GM18517 (cell line): ENCODE data around the gene RIPOR2.

Source experiments
- ATAC-seq: cut with Tn5 transposase; IDR thresholded peaks from one replicate; pipeline ENCODE4 v1.9.1; 2021; ENCODE audit warnings: mild to moderate bottlenecking, moderate library complexity; ENCODE audit not compliant: unreplicated experiment

Gene RIPOR2

DNA sequence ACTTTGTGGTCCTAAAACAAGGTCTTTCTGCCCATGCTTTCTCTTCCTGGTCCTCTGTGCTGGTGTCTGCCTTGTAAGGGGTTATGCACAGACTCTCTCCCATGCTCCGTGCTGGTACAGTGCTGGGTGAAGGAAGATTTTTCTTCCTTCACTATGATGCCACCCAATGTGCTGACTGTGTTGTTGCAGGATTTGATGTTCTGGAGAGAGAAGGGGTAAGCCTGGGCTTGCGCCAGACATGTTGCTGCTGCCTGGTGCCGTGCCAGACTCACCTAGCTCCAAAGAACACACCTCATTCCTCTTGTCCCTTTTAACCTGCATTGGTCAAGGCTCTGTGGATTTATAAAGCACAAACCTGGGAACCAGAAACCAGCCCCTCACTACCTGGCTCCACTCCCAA lies 108.6 kb downstream of the RIPOR2 start:
- ATAC-seq = no peak

DNA sequence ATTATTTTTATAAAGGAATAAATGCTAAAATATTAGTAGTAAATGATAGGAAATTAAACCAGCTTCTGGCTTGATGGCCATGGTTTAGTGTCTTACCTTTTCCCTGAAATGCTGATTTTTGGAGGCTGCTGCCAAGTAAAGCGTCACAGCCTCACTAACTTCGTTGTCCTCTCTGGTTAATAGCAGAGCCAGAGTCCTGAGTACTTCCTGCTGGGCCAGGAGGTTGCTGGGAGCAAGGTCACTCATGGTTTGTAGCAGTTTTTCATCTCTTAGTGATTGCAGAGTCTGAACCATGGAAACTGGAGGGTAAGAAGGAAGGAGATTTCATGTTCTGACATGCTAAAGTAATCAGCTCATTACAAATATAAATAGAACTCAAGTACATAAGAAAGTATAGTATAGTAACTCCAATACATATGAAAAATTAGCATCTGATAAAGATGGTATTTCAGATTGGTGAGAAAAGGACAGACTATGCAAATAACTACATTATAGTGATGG lies 110.6 kb downstream of the RIPOR2 start:
- no peak for ATAC-seq

DNA sequence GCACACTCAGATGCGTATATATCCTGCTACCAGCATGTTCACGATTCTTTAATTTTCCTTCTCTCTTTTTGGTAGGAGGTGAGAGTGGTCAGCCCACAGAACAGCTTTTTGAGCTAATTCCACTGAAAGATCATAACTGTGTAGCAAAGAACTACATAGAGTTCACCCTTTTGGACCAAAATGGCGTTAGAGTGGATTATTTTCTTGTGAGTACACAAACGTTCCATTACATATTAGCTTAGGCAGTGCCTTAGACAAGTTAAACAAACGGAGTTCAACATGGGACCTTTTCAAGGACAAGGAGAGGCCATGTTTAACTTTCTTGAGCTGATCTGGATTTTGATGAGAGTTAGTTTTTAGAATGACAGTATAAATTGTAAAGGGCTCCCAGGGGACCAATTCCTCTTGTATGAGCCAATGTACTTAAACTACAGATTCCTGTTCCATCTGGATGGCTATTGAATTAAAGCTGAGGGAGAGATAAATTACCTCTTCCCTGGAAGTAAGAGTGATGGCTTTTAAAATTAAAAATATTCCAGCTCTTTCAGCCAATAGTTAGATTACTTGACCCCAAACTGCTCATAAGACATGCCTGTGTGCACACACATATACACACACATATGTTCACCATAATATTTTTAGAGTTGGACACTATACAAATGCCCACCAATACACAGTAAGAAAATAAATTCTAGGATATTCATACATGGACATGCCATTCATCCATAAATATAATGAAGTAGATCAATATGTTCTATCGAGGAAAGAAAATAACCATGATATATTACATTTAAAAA lies 111.4 kb downstream of the RIPOR2 start:
- ATAC-seq = no peak

DNA sequence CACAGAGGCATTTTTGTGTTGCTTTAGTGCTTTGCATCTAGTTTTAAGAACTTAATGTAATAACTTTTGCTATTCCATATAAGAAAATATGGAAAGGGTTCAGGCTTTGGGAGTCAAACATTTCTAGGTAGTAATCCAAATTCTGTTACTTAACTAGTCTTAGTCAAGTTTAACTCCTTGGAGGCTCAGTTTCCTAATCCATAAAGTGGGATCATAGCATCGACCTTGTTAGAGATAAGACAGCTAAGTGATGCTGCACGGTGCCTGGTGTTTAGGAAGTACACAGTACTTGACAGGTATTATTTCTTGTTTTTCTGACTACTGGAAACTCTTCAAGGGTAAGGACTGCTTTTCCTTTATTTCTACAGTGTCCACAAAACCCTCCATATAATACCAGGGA lies 112.6 kb downstream of the RIPOR2 start:
- ATAC-seq = no peak

DNA sequence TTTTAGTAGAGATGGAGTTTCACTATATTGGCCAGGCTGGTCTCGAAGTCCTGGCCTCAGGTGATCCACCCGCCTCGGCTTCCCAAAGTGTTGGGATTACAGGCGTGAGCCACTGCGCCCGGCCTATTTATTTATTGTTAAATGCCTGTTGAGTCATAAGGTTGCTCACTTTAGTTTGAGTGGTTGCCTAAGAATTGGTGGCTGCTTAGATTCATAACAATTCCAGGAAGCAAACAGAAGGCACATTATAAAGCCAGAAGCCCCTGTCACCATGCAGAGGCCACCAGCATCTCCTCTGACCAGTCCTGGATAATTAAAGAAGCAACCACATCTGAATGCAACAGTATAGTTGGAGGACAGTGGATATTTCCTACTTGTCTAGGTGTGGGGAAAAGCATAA lies 113.1 kb downstream of the RIPOR2 start:
- ATAC-seq = no peak

DNA sequence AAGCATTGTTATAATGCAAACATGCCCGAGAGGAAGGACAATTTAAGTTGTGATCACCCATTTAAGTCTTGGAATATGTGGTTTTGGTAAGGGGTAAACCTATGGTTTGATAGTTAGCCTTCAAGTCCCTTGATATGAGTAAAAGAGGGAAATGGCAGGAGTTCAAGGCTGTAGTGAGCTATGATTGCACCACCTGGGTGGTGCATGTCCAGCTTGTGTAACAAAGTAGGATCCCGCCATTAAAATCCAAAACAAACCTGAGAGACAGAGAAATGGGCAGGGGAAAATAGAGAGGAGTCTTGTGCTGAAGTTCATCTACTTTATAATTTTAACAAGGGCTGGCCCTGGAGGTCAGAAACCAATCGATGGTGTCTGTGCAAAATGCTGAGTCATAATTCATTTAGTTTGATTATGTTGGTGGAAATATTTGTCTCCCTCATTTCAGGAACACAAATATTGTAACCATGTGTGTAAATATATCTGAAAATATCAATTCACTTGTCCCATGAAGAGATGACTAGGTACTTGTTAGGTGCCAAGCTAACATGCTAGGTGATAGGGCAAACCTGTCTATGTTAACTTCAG lies 113.8 kb downstream of the RIPOR2 start:
- no peak for ATAC-seq

DNA sequence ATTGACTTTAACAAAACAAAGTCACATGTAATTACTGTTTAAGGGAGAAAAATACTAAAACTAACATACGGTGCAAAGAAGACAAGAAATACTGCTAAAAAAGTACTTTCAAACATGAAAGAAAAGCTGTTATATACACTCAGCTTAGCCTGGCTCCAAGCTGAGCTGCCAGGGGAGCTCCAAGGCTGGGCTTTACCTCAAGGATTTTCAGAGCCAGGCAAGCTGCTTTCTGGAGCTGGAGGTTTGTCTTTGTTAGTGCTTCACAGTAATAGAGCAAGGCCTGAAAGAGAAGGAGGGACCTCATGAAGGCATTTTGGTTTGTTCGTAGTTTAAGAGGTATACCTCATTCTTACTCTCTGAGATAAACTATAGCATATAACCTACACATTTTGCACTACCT lies 117.4 kb downstream of the RIPOR2 start:
- no peak for ATAC-seq

DNA sequence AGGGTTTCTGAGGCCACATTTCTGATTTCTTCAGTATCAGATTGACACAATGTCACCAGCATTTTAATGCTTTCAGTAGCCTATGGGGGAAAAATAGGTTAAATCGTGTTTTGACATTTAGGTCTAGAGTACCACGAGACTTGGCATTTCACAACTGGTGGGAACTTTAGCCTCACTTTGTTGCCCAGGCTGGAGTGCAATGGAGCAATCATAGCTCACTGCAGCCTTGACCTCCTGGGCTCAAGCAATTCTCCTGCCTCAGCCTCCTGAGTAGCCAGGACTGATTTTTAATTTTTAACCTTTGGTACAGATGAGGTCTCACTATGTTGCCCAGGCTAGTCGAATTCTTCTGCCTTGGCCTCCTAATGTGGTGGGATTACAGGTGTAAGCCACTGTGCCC lies 126.0 kb downstream of the RIPOR2 start:
- ATAC-seq = no peak

DNA sequence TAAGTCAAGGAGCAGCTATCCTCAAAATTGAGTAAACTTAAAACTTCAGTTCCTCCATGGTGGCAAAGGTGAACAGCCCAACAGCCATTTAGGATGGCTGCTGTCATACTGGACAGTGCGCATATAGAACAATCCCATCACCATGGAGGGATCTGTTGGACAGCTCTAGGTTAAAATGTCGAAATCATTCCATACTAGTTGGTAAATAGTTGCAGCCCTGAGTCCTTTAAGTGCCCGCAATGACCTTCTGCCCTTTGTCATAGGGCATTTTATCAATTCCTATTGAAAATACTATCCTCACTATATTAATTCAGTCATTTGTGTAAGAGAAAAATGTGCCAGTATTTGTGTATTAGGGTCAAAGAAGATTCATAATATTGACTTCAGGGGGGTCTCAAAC lies 128.2 kb downstream of the RIPOR2 start:
- ATAC-seq = no peak

DNA sequence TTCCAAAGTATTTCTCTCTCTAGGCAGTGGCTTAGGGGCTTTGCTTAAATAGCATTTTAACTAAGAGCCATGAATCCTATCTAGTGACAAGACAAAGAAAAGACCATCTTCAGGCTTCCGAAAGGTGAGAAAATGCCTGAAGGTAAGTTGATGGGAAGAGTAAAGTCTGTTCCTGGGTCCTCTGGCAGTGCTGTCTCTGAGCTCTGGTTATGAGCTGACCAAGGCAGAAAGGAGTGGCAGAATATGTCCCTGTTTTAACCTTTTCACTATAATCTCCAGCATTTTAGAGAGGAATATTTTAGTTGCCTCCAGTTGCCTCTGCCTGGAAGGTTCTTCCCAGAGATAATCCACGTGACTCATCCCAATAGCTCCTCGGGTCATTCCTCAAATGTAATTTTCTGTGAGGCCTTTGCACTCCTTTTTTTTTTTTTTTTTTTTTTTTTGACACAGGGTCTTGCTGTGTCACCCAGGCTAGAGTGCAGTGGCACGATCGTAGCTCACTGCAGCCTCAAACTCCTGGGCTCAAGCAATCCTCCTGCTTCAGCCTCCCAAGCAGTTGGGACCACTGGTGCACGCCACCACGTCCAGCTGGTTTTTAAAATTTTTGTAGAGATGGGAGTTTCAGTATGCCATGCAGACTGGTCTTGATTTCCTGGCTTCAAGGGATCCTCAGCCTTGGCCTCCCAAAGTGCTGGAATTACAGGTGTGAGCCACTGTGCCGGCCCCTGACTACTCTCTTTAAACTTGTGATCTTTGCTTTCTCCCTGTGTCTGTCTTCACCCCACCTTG lies 133.3 kb downstream of the RIPOR2 start:
- no peak for ATAC-seq

DNA sequence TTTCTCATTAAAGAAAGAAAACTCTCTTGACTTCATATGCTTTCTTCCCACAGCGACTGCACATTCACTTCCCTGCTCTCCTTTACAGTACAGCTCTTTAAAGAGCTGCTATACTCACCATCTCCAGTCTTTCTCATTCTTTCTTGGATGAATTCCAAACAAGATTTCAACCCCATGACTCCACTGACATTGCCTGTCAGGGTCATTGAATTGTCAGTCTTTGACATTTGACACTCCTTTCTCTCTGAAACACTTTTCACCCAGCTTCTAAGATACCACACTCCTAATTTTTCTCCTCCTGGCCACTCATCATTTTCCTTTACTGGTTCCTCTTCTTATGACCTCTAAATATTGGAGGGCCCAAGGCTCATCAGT lies 136.2 kb downstream of the RIPOR2 start:
- no peak for ATAC-seq

DNA sequence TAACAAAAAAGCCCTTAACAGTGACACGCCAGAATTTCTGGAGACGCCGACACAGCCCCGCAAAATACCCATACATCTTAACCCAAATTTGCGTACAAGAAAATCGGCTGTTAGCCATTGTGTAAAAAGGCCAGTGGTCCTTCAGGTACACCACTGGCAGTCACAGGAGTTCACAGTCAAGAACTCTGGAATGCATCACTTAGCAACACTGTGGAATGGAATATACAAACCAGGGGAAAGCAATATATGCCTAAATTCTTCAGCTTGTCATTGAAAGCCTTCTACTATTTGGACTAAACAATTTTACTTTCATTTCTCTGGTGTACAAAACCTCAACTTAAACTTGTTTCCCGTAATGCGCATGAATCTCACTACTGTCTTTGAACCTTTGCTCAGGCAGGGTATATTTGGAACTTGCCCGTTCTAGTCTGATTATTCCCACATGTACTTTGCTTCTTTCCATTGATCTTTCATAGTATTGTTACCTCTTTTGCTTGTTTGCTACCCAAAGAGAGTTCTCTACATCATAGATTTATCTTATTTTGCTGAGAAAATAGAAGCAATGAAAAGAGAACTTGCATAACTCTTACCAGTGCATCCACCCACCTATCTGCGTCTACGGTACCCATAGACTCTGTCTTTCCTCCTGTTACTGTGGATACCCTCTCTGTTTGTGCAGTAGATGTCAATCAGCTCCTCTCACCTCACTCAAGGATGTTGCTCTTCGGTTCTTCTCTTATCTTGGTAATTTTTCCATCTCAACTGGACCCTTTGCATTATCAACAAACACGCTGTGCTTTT lies 136.8 kb downstream of the RIPOR2 start, which contains the start of gene ARMH2:
Gene ARMH2 (minus strand): TSS at position 178 of the 801 bp plus-strand sequence. CDS start 60 bp downstream, at position 118.
- no peak for ATAC-seq

DNA sequence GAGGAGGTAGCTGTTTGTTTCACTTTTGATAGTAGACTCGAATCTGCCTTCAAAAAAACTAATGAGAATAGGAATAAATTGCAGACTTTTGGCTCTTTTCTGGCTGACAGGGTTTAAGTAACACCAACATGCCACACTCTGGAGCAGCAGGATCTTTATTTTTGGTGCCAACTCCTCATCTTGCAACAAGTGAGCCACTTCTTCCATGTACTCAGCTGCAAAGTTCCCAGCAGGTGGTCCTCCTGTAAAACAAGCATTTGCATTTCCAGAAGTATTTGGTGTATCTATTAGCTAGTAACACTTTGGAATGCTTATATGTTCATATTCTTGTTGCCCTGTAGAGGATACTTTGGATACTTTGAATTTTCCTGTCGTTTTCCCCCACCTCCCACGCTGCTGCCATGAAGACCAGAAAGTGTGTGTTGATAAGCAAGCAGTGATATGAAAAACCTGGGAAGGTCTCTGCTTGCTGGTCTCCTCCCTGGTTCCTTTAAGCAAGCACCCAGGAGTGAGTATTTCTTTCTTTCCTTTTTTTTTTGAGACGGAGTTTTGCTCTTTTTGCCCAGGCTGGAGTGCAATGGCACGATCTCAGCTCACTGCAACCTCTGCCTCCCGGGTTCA lies 138.1 kb downstream of the RIPOR2 start:
- ATAC-seq = no peak

DNA sequence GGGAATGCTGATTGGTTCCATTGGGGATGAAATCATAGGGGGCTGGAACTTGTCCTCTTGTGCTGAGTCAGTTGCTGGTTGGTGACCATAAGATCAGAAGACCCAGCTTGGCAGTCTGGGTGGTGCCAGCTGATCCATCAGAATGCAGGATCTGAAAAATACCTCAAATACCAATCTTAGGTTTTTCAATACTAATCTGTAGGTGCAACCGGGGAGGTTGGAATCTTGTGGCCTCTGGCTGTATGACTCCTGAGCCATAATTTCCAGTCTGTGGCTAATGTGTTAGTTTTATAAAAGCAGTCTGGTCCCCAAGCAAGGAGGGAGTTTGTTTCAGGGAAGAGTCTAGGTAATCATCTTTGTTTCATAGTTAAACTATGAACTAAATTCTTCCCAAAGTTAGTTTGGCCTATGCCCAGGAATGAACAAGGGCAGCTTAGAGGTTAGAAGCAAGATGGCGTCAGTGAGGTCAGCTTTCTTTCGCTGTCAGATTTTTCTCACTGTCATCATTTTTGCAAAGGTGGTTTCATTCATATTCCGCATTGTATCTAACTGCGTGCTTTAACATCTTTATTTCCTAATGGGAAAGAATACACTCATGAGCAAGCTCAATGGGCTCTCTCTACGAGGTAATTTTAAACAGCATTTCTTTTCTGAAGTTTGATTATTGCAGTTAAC lies 139.0 kb downstream of the RIPOR2 start:
- no peak for ATAC-seq

DNA sequence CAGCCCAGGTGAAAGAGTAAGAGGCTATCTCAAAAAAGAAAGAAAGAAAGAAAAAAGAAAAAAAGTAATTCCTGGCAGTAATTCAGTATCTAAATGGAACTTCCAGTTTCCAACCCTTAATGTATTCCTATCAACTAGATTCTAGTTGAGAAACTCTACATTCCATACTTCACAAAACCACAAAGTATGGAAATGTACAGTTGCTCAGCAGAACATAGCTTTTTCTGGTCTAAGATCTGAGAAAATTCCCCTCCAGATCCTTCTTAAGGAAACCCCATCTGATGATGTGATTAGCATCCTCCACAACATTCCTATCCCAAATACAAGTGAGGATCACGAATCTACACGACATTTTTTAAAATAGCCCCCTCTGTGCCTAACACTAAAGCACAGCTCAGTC lies 140.7 kb downstream of the RIPOR2 start:
- ATAC-seq = no peak

DNA sequence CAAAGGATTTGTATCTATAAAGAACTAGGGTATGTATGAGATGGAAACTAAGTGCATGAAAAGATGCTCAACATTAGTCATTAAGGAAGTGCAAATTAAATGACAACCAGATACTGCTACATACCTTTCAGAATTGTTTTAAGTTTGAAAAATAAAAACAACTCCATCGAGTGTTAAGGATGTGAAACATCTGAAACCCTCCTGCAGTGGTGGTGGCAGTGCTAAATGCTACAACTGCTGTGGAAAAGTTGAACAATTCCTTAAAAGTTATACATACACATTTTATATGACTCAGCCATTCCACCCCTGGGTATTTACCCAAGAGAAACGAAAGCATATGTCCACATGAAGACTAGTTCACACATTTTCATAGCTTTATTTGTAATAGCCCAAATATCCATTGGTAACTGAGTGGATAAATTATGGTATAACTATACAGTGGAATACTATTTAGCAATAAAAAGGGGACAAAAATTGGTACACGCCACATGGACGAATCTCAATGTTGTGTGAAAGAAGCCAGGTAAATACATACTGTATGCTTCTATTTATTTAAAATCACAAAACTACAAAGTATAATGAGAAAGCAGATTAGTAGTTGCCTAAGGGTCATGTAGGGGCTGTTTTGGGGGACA lies 147.6 kb downstream of the RIPOR2 start:
- no peak for ATAC-seq

DNA sequence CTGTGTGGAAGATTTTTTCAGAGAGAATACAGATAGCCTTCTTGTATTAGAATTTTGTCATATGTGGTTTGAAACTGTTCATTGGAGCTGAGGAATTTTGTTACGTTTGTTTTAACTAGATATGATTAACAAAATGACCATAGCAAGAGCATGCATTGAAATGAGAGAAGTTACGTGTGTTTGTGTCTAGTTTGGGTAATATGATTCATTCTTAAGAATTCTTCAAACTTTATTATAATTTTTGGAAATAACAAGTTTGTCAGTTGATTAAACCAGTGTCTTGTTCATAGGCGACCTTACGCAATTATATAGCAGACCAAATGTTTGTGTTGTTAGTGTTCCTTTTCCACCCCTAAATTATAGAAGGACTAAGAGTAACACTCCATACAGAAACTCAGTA lies 155.6 kb downstream of the RIPOR2 start:
- no peak for ATAC-seq

DNA sequence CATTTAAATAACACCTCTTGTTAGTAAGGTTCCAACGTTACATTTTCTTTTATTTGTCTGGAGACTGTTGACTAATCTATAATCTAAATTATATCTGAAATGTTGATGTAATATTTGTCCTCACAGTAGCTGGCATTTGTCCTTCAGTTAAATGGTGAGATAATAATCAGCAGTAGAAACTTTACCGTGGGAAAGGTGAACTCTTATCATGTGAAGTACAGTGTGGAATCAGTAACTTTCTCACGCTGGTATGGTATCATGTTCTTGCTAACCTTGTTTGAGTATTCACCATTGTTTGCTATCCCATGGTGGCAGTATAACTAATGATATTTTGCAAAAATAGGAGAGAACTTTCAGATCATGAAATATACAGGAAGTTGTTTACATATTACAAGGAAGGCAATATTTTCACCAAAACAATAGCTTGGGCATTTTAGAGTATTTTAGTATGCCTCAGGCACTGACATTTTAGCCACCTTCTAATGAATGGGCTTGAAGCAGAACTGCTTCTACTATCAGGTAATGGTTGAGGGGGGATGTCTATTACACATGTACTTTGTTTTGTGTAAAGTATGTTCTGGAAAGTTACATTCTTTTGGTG lies 156.2 kb downstream of the RIPOR2 start:
- ATAC-seq = no peak

DNA sequence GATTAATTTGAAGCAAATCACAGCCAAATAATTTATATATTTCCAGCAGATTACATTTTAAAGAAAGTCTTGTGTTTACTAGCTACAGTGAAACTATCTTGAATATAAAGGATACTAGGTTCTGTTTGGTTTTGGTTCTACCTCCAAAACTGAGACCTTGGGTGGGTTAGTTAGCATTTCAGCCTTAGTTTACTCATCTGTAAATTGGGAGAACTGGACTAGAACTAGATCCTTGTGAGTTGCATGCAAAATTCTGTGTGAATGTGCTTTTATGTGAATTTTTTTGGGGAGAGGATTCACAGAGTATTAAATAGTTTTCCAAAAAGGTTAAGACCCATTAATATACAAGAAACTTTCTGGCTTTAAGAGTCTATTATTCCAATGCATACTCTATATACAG lies 156.9 kb downstream of the RIPOR2 start:
- no peak for ATAC-seq
